Measurements from ENCODE around the gene TNRC6A. TPM values are rescaled to one million over a fixed set of nuclear protein-coding genes. Genes with fewer than 3 reads are reported as not detected.

Gene TNRC6A
- total and polyA plus RNA-seq, 2 of the 13 experiments (the other 11 are each of a cell fraction or from before 2014, with no cell fraction given), result 30.9 to 43.6 TPM

DNA sequence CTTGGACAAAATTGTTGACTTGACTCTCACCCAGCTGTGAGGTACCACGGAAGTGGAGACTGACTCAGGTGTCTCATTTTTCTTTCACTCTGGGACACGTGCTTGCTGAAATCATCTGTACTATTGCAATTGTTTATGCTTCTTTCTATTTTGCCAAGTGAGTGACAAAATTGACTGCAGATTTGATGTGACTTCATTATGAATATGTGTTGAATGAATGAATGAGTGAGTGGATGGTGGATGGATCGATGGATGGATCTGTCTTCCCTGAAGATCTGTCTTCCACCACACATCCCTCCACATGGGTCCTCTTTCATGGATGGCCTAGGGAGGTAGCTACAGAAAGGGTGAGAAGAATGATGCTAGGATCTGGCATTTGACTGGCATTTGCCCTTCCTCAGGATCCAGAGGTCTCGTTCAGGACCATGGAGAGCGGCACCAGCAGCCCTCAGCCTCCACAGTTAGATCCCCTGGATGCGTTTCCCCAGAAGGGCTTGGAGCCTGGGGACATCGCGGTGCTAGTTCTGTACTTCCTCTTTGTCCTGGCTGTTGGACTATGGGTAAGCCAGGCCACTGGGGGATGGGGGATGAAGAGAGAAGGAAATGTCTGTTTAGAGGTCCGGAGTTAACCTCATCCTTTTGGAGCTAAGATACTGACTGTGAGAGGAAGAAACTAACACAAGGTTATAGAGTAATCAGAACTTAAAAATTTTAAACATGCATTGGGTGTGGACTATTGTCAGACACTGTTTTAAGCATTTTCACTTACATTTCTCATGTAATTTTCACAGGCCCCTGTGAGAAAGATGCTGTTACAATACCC, 129.0 kb downstream of the TNRC6A start (continued):
- TF ChIP-seq THYN1 (CRISPR knock-in tag; IDR thresholded peaks at IDR 0.05; ENCODE audit: borderline replicate concordance, low read depth), result no peak
- TF ChIP-seq ZNF768 (CRISPR knock-in tag; IDR thresholded peaks at IDR 0.05), result no peak
- TF ChIP-seq, protein P1, sequence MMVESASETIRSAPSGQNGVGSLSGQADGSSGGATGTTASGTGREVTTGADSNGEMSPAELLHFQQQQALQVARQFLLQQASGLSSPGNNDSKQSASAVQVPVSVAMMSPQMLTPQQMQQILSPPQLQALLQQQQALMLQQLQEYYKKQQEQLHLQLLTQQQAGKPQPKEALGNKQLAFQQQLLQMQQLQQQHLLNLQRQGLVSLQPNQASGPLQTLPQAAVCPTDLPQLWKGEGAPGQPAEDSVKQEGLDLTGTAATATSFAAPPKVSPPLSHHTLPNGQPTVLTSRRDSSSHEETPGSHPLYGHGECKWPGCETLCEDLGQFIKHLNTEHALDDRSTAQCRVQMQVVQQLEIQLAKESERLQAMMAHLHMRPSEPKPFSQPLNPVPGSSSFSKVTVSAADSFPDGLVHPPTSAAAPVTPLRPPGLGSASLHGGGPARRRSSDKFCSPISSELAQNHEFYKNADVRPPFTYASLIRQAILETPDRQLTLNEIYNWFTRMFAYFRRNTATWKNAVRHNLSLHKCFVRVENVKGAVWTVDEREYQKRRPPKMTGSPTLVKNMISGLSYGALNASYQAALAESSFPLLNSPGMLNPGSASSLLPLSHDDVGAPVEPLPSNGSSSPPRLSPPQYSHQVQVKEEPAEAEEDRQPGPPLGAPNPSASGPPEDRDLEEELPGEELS (CRISPR knock-in tag; IDR thresholded peaks at IDR 0.05), result peak; percentile 67
- TF ChIP-seq, protein P2, sequence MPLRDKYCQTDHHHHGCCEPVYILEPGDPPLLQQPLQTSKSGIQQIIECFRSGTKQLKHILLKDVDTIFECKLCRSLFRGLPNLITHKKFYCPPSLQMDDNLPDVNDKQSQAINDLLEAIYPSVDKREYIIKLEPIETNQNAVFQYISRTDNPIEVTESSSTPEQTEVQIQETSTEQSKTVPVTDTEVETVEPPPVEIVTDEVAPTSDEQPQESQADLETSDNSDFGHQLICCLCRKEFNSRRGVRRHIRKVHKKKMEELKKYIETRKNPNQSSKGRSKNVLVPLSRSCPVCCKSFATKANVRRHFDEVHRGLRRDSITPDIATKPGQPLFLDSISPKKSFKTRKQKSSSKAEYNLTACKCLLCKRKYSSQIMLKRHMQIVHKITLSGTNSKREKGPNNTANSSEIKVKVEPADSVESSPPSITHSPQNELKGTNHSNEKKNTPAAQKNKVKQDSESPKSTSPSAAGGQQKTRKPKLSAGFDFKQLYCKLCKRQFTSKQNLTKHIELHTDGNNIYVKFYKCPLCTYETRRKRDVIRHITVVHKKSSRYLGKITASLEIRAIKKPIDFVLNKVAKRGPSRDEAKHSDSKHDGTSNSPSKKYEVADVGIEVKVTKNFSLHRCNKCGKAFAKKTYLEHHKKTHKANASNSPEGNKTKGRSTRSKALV (CRISPR knock-in tag; IDR thresholded peaks at IDR 0.05), result peak; percentile 80
- TF ChIP-seq POGZ (CRISPR knock-in tag; IDR thresholded peaks at IDR 0.05), result no peak
- TF ChIP-seq SIX1 (CRISPR knock-in tag; IDR thresholded peaks at IDR 0.05; ENCODE audit: borderline replicate concordance), result peak; percentile 60; the same call in 1 of the 2 replicates
- TF ChIP-seq MAFF (IDR thresholded peaks at IDR 0.05; ENCODE audit: low read depth, low read length), result no peak
- no peak for TF ChIP-seq HNF4G (IDR thresholded peaks at IDR 0.05; ENCODE audit: borderline replicate concordance, low read depth, low read length)
- TF ChIP-seq HNF4G (CRISPR knock-in tag; IDR thresholded peaks at IDR 0.05; ENCODE audit: borderline replicate concordance, low read depth), result 0 out of 2 replicates have a peak, but pooled peaks have one; percentile 39
- TF ChIP-seq ZNF30 (CRISPR knock-in tag; IDR thresholded peaks at IDR 0.05), result peak; percentile 89
- TF ChIP-seq, protein P3, sequence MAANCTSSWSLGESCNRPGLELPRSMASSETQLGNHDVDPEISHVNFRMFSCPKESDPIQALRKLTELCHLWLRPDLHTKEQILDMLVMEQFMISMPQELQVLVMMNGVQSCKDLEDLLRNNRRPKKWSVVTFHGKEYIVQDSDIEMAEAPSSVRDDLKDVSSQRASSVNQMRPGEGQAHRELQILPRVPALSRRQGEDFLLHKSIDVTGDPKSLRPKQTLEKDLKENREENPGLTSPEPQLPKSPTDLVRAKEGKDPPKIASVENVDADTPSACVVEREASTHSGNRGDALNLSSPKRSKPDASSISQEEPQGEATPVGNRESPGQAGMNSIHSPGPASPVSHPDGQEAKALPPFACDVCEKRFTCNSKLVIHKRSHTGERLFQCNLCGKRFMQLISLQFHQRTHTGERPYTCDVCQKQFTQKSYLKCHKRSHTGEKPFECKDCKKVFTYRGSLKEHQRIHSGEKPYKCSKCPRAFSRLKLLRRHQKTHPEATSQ (CRISPR knock-in tag; IDR thresholded peaks at IDR 0.05; ENCODE audit: borderline replicate concordance), result peak; percentile 85; the same call in 1 of the 2 replicates
- TF ChIP-seq RARA (CRISPR knock-in tag; IDR thresholded peaks at IDR 0.05), result peak; percentile 85
- no peak for TF ChIP-seq FOSL1 (CRISPR knock-in tag; IDR thresholded peaks at IDR 0.05; ENCODE audit: borderline replicate concordance)
- peak; percentile 72; the same call in 1 of the 2 replicates for TF ChIP-seq E2F1 (CRISPR knock-in tag; IDR thresholded peaks at IDR 0.05)
- peak; percentile 54; the same call in 1 of the 2 replicates for TF ChIP-seq ESRRA (CRISPR knock-in tag; IDR thresholded peaks at IDR 0.05; ENCODE audit: low read depth)
- 0 out of 2 replicates have a peak, but pooled peaks have one; percentile 30 for TF ChIP-seq ZFX (CRISPR knock-in tag; IDR thresholded peaks at IDR 0.05; ENCODE audit: low read depth)
- peak; percentile 90; the same call in 1 of the 2 replicates for TF ChIP-seq ZNF451 (CRISPR knock-in tag; IDR thresholded peaks at IDR 0.05)
- TF ChIP-seq ZNF326 (CRISPR knock-in tag; IDR thresholded peaks at IDR 0.05; ENCODE audit: borderline replicate concordance), result peak; percentile 62; the same call in 1 of the 2 replicates
- 0 out of 2 replicates have a peak, but pooled peaks have one; percentile 72 for TF ChIP-seq ZNF543 (CRISPR knock-in tag; IDR thresholded peaks at IDR 0.05)
- TF ChIP-seq CHD2 (IDR thresholded peaks at IDR 0.05; ENCODE audit: low read depth, low read length), result no peak
